ENCODE data around the gene VWA8. TPM values are rescaled to one million over a fixed set of nuclear protein-coding genes. Genes with fewer than 3 reads are reported as not detected.

The VWA8 gene
- total RNA-seq, 1 donor from 2014 or later, result 33.4 TPM

DNA sequence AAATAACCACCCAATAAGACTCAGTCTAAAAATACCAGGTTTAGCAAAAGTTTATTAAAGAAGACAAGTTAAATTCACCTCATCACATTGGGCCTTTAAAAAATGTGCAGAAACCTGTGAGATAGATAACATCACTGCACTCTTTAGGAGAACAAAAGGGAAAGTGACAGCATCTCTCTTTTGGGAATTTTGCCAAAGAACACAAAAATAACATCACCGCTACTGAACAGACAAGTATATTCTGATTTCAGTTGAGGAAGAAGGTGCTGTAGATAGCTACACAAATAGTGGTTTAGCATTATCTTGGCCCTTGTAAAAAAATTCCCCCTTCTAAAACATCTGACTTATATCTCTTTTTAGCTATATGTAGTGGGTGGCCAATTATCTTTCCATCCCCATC is 244.7 kb downstream of the VWA8 start:
- intact Hi-C loops (cut with DNase I), result no loop called here
- H3K27me3 ChIP-seq, result no peaks in the 10 kb centered on the region
- H3K4me1 ChIP-seq, result no peaks in the 10 kb centered on the region
- H3K9me3 ChIP-seq, result no peaks in the 10 kb centered on the region
- no peak overlapping the region for H3K27ac ChIP-seq
- H3K4me3 ChIP-seq, result no peak overlapping the region
- DNase-seq (ENCODE audit: extremely low spot score in 2 of 2), result no peak
- TF ChIP-seq POLR2AphosphoS5 (IDR thresholded peaks at IDR 0.05; ENCODE audit: insufficient read depth in 1 of 2, low read depth in 1 of 2) (no peak), POLR2A (IDR thresholded peaks at IDR 0.05) (no peak)
- TF ChIP-seq, protein P1, sequence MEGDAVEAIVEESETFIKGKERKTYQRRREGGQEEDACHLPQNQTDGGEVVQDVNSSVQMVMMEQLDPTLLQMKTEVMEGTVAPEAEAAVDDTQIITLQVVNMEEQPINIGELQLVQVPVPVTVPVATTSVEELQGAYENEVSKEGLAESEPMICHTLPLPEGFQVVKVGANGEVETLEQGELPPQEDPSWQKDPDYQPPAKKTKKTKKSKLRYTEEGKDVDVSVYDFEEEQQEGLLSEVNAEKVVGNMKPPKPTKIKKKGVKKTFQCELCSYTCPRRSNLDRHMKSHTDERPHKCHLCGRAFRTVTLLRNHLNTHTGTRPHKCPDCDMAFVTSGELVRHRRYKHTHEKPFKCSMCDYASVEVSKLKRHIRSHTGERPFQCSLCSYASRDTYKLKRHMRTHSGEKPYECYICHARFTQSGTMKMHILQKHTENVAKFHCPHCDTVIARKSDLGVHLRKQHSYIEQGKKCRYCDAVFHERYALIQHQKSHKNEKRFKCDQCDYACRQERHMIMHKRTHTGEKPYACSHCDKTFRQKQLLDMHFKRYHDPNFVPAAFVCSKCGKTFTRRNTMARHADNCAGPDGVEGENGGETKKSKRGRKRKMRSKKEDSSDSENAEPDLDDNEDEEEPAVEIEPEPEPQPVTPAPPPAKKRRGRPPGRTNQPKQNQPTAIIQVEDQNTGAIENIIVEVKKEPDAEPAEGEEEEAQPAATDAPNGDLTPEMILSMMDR (IDR thresholded peaks at IDR 0.05), result no peak
- H3K36me3 ChIP-seq, result no peaks in the 10 kb centered on the region

DNA sequence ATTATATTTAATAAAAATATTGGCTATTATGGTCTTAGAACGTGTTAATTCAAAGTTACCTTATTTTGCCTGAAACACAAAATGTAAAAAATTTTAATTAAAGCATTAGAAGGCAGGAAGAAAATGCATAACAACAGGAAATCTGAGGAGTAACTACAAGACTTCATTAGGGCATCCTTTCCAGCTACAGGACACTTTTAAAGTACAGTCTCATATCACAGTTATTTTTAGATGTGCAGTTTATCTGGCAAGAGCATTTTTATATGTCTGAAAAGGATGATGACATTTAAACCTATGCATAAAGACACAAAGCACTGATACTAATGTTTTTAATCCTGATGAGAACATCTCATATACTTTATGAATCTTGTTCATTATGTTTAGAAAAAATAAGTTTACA is 247.5 kb downstream of the VWA8 start:
- H3K27me3 ChIP-seq, result no peaks in the 10 kb centered on the region
- H3K4me1 ChIP-seq, result peaks cover 14% of the 10 kb centered on the region
- H3K27ac ChIP-seq, result no peak overlapping the region
- no peak for TF ChIP-seq POLR2A (IDR thresholded peaks at IDR 0.05)
- H3K4me3 ChIP-seq, result no peak overlapping the region
- H3K36me3 ChIP-seq, result no peaks in the 10 kb centered on the region
- DNase-seq (ENCODE audit: extremely low spot score in 2 of 2), result no peak
- intact Hi-C loops (cut with DNase I), result no loop called here
- no peaks in the 10 kb centered on the region for H3K9me3 ChIP-seq

DNA sequence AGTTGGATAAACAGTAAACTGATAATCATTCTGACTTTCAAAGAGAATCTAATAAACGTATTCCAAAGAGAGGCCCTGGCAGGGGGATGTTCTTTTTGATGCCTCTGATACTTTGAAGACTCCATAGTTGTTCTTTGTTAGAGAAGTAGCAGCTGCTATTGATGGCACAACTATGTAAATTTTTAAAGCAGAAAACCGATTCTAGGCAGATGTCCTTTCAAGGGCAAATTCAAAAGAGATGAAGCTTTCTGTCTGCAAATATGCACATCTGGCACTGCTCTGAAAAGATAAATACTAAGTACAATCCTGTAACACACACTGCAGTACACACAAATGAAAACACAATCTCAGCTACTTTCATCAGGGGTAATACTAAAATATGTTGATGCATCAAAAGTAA is 250.1 kb downstream of the VWA8 start:
- H3K9me3 ChIP-seq, result no peaks in the 10 kb centered on the region
- no peak overlapping the region for H3K4me3 ChIP-seq
- peaks cover 33% of the 10 kb centered on the region for H3K4me1 ChIP-seq
- intact Hi-C loops (cut with DNase I), result no loop called here
- no peaks in the 10 kb centered on the region for H3K27me3 ChIP-seq
- H3K27ac ChIP-seq, result no peak overlapping the region
- H3K36me3 ChIP-seq, result no peaks in the 10 kb centered on the region
- TF ChIP-seq POLR2A (IDR thresholded peaks at IDR 0.05) (no peak), POLR2AphosphoS5 (IDR thresholded peaks at IDR 0.05; ENCODE audit: insufficient read depth in 1 of 2, low read depth in 1 of 2) (no peak)
- TF ChIP-seq, protein P1 (IDR thresholded peaks at IDR 0.05), result no peak
- DNase-seq (ENCODE audit: extremely low spot score in 2 of 2), result no peak

DNA sequence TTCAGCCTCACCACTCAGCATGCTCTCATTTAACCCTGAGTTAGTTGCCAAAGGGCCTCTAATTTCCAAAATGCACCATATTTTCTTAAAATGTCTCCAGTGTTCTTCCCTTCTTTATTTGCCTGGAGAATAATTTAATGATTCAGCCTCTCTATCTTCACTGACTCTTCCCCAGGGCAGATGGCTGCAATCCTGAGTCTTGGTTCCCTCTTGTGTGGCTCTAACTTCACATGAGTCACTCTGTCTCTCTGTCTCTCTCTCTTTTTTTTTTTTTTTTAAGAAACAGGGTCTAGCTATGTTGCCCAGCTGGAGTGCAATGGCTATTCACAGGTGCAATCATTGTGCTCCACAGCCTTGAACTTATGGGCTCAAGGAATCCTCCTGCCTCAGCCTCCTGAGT is 251.4 kb downstream of the VWA8 start:
- H3K27me3 ChIP-seq, result no peaks in the 10 kb centered on the region
- intact Hi-C loops (cut with DNase I), result no loop called here
- H3K9me3 ChIP-seq, result no peaks in the 10 kb centered on the region
- H3K36me3 ChIP-seq, result no peaks in the 10 kb centered on the region
- H3K27ac ChIP-seq, result no peak overlapping the region
- peaks cover 33% of the 10 kb centered on the region for H3K4me1 ChIP-seq
- TF ChIP-seq POLR2A (IDR thresholded peaks at IDR 0.05) (no peak), POLR2AphosphoS5 (IDR thresholded peaks at IDR 0.05; ENCODE audit: insufficient read depth in 1 of 2, low read depth in 1 of 2) (no peak)
- TF ChIP-seq, protein P1 (IDR thresholded peaks at IDR 0.05), result no peak
- no peak overlapping the region for H3K4me3 ChIP-seq
- no peak for DNase-seq (ENCODE audit: extremely low spot score in 2 of 2)

DNA sequence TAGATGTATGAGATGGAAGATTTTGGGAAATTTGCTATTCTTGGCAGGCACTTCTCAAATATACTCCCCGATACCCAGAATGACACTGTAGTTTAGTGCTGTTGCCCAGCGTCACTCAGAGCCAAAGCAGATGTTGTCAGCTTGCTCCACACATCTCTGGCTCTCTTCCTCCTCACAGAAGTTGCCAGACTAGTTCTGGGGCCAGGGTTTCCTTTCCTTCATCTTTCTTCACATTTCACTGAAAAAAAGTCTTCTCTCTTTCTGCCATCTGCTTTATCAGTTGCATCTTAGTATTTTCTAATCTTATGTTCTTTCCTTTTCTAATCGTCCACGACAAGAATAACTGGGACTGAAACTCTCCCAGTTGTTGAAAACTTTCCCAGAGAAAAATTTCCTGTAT is 252.2 kb downstream of the VWA8 start:
- Histone ChIP-seq H3K27me3 (no peaks in the 10 kb centered on the region), H3K36me3 (no peaks in the 10 kb centered on the region), H3K27ac (no peak overlapping the region), H3K4me1 (peaks cover 33% of the 10 kb centered on the region), H3K4me3 (no peak overlapping the region), H3K9me3 (no peaks in the 10 kb centered on the region)
- intact Hi-C loops (cut with DNase I), result no loop called here
- DNase-seq (ENCODE audit: extremely low spot score in 2 of 2), result no peak
- TF ChIP-seq POLR2A (IDR thresholded peaks at IDR 0.05) (no peak), POLR2AphosphoS5 (IDR thresholded peaks at IDR 0.05; ENCODE audit: insufficient read depth in 1 of 2, low read depth in 1 of 2) (no peak)
- TF ChIP-seq, protein P1 (IDR thresholded peaks at IDR 0.05), result no peak
